Adipocyte (in vitro differentiated cells): ENCODE data around the gene FRMD3.
A peak's percentile ranks its signal among the peaks of the same experiment; 100 is the strongest.

Experiments
- DNase-seq: peaks from one replicate; pipeline ENCODE4 v3.0.0-alpha.2; 2015; ENCODE audit warnings: low read depth
- H3K27me3 ChIP-seq: replicated peaks from 2 replicates; pipeline ENCODE4 v1.7.0; 2013; ENCODE audit warnings: mild to moderate bottlenecking, low read length, moderate library complexity; ENCODE audit not compliant: control insufficient read depth, insufficient read depth
- H3K36me3 ChIP-seq: 2 replicates; pipeline ENCODE4 v1.7.0; 2013; ENCODE audit warnings: low read length, mild to moderate bottlenecking, moderate library complexity; ENCODE audit not compliant: control insufficient read depth, insufficient read depth, severe bottlenecking
- H3K4me1 ChIP-seq: 2 replicates; pipeline ENCODE4 v1.7.0; 2013; ENCODE audit warnings: mild to moderate bottlenecking, low read length, moderate library complexity; ENCODE audit not compliant: control insufficient read depth, insufficient read depth
- H3K4me3 ChIP-seq: 2 replicates; pipeline ENCODE4 v1.7.0; 2013; ENCODE audit warnings: mild to moderate bottlenecking, low read length, moderate library complexity
- H3K9ac ChIP-seq: 2 replicates; pipeline ENCODE4 v1.7.0; 2013; ENCODE audit warnings: mild to moderate bottlenecking, low read length, moderate library complexity
- H3K9me3 ChIP-seq: 2 replicates; pipeline ENCODE4 v1.7.0; 2013; ENCODE audit warnings: mild to moderate bottlenecking, low read length, moderate library complexity; ENCODE audit not compliant: control insufficient read depth

FRMD3 gene

GRCh38 chr9:83257937-83258891 lies 280.0 kb downstream of the FRMD3 start:
- Histone ChIP-seq H3K36me3 (no peaks in the 10 kb centered on the region), H3K9me3 (no peaks in the 10 kb centered on the region), H3K9ac (no peak overlapping the region), H3K27me3 (peaks cover 4% of the 10 kb centered on the region), H3K4me3 (no peak overlapping the region), H3K4me1 (no peaks in the 10 kb centered on the region)
- no peak for DNase-seq

- no peak overlapping the region for H3K4me3 ChIP-seq
- no peaks in the 10 kb centered on the region for H3K27me3 ChIP-seq
- H3K9ac ChIP-seq: no peak overlapping the region
- H3K4me1 ChIP-seq: no peaks in the 10 kb centered on the region
- peaks cover 9% of the 10 kb centered on the region for H3K9me3 ChIP-seq
- H3K36me3 ChIP-seq: no peaks in the 10 kb centered on the region
- no peak for DNase-seq
Observed at GRCh38 chr9:83247732-83248131, 290.5 kb downstream of the FRMD3 start.

GRCh38 chr9:83245979-83246659 lies 292.1 kb downstream of the FRMD3 start:
- Histone ChIP-seq H3K9me3 (no peaks in the 10 kb centered on the region), H3K9ac (no peak overlapping the region), H3K4me1 (no peaks in the 10 kb centered on the region), H3K36me3 (no peaks in the 10 kb centered on the region), H3K4me3 (no peak overlapping the region), H3K27me3 (no peaks in the 10 kb centered on the region)
- no peak for DNase-seq

GRCh38 chr9:83242066-83242465 lies 296.1 kb downstream of the FRMD3 start:
- Histone ChIP-seq H3K4me1 (peaks cover 17% of the 10 kb centered on the region), H3K9ac (no peak overlapping the region), H3K4me3 (no peak overlapping the region), H3K27me3 (no peaks in the 10 kb centered on the region), H3K36me3 (no peaks in the 10 kb centered on the region), H3K9me3 (no peaks in the 10 kb centered on the region)
- DNase-seq: no peak

- Histone ChIP-seq H3K4me1 (peaks cover 17% of the 10 kb centered on the region), H3K9ac (no peak overlapping the region), H3K4me3 (no peak overlapping the region), H3K9me3 (no peaks in the 10 kb centered on the region), H3K27me3 (no peaks in the 10 kb centered on the region), H3K36me3 (no peaks in the 10 kb centered on the region)
- no peak for DNase-seq
Observed at GRCh38 chr9:83240671-83241070, 297.5 kb downstream of the FRMD3 start.

- no peaks in the 10 kb centered on the region for H3K36me3 ChIP-seq
- H3K27me3 ChIP-seq: no peaks in the 10 kb centered on the region
- peak overlapping the region; percentile 56 for H3K9ac ChIP-seq
- H3K4me3 ChIP-seq: peak overlapping the region; percentile 9
- DNase-seq: peak; percentile 1
- H3K4me1 ChIP-seq: peaks cover 17% of the 10 kb centered on the region
- H3K9me3 ChIP-seq: no peaks in the 10 kb centered on the region
Observed at GRCh38 chr9:83239747-83240146, 298.5 kb downstream of the FRMD3 start.

- Histone ChIP-seq H3K4me1 (peaks cover 17% of the 10 kb centered on the region), H3K27me3 (no peaks in the 10 kb centered on the region), H3K9ac (peak overlapping the region; percentile 56), H3K4me3 (peak overlapping the region; percentile 9), H3K9me3 (no peaks in the 10 kb centered on the region), H3K36me3 (no peaks in the 10 kb centered on the region)
- peak; percentile 8 for DNase-seq
Observed at GRCh38 chr9:83238871-83239640, 299.1 kb downstream of the FRMD3 start.

GRCh38 chr9:83236029-83236696 lies 302.0 kb downstream of the FRMD3 start:
- H3K4me1 ChIP-seq: peaks cover 17% of the 10 kb centered on the region
- H3K27me3 ChIP-seq: peaks cover 2% of the 10 kb centered on the region
- H3K9me3 ChIP-seq: no peaks in the 10 kb centered on the region
- no peak overlapping the region for H3K4me3 ChIP-seq
- H3K9ac ChIP-seq: no peak overlapping the region
- no peak for DNase-seq
- no peaks in the 10 kb centered on the region for H3K36me3 ChIP-seq

GRCh38 chr9:83235526-83235925 lies 302.7 kb downstream of the FRMD3 start:
- Histone ChIP-seq H3K9me3 (no peaks in the 10 kb centered on the region), H3K27me3 (peaks cover 2% of the 10 kb centered on the region), H3K4me1 (peaks cover 17% of the 10 kb centered on the region), H3K9ac (no peak overlapping the region), H3K36me3 (no peaks in the 10 kb centered on the region), H3K4me3 (no peak overlapping the region)
- no peak for DNase-seq

GRCh38 chr9:83234541-83234940 lies 303.7 kb downstream of the FRMD3 start:
- no peaks in the 10 kb centered on the region for H3K36me3 ChIP-seq
- peaks cover 2% of the 10 kb centered on the region for H3K27me3 ChIP-seq
- H3K9me3 ChIP-seq: peaks cover 8% of the 10 kb centered on the region
- no peak overlapping the region for H3K9ac ChIP-seq
- H3K4me3 ChIP-seq: no peak overlapping the region
- H3K4me1 ChIP-seq: peaks cover 11% of the 10 kb centered on the region
- DNase-seq: no peak
